MM.1S (cell line): ENCODE results near the gene AP3D1.

Experiments used
- DNase-seq: peaks from one replicate; pipeline ENCODE4 v3.0.0-alpha.2; 2015
- H2AFZ ChIP-seq: fragments of 300-600 bp; sonication (generic); 2 replicates; pipeline ENCODE4 v1.6.0; 2016; ENCODE audit warnings: antibody characterized with exemption, low read length
- H3F3A ChIP-seq: fragments of 300-600 bp; sonication (generic); 2 replicates; pipeline ENCODE4 v1.6.1; 2016; ENCODE audit warnings: mild to moderate bottlenecking, antibody characterized with exemption, low read length, moderate library complexity, mixed read lengths; ENCODE audit not compliant: insufficient read depth
- H3K27ac ChIP-seq: fragments of 300-600 bp; sonication (generic); 2 replicates; pipeline ENCODE4 v1.5.1; 2016; ENCODE audit warnings: mild to moderate bottlenecking, low read length
- H3K27me3 ChIP-seq: fragments of 300-600 bp; sonication (generic); replicated peaks from 2 replicates; pipeline ENCODE4 v1.6.0; 2016; ENCODE audit warnings: low read length; ENCODE audit not compliant: insufficient read depth
- H3K36me3 ChIP-seq: fragments of 300-600 bp; sonication (generic); replicated peaks from 2 replicates; pipeline ENCODE4 v1.6.1; 2016; ENCODE audit warnings: mild to moderate bottlenecking, low read length, mixed read lengths; ENCODE audit not compliant: insufficient read depth
- H3K4me1 ChIP-seq: fragments of 300-600 bp; sonication (generic); 2 replicates; pipeline ENCODE4 v1.6.1; 2016; ENCODE audit warnings: low read length, mixed read lengths
- H3K4me2 ChIP-seq: fragments of 300-600 bp; sonication (generic); 2 replicates; pipeline ENCODE4 v1.6.0; 2016; ENCODE audit warnings: low read depth, low read length
- H3K4me3 ChIP-seq: fragments of 300-600 bp; sonication (generic); 2 replicates; pipeline ENCODE4 v1.5.1; 2016; ENCODE audit warnings: low read length, mixed read lengths
- H3K79me2 ChIP-seq: fragments of 300-600 bp; sonication (generic); 2 replicates; pipeline ENCODE4 v1.6.1; 2016; ENCODE audit warnings: mixed run types, low read length, mixed read lengths
- H3K9ac ChIP-seq: fragments of 300-600 bp; sonication (generic); 2 replicates; pipeline ENCODE4 v1.6.1; 2016; ENCODE audit warnings: low read length, mixed read lengths
- H3K9me2 ChIP-seq: fragments of 300-600 bp; sonication (generic); replicated peaks from 2 replicates; pipeline ENCODE4 v1.6.1; 2016; ENCODE audit warnings: mild to moderate bottlenecking, low read length, mixed read lengths; ENCODE audit not compliant: insufficient read depth
- H3K9me3 ChIP-seq: fragments of 300-600 bp; sonication (generic); replicated peaks from 2 replicates; pipeline ENCODE4 v1.6.1; 2016; ENCODE audit warnings: mild to moderate bottlenecking, low read length, mixed read lengths; ENCODE audit not compliant: insufficient read depth
- H4K20me1 ChIP-seq: fragments of 300-600 bp; sonication (generic); 2 replicates; pipeline ENCODE4 v1.6.1; 2016; ENCODE audit warnings: mild to moderate bottlenecking, low read length, moderate library complexity, mixed read lengths; ENCODE audit not compliant: insufficient read depth
- CTCF ChIP-seq: fragments of 300-600 bp; sonication (generic); IDR thresholded peaks from 2 replicates; pipeline ENCODE4 v1.5.1; 2016; ENCODE audit warnings: antibody characterized with exemption, low read length, mixed read lengths
- EZH2 ChIP-seq: fragments of 300-600 bp; sonication (generic); optimal IDR thresholded peaks from 2 replicates; pipeline ENCODE3; 2017; ENCODE audit warnings: low read depth, mild to moderate bottlenecking, antibody characterized with exemption, low read length, mixed read lengths
- EZH2phosphoT487 ChIP-seq: fragments of 300-600 bp; sonication (generic); IDR thresholded peaks from 2 replicates; pipeline ENCODE4 v1.6.1; 2018; ENCODE audit warnings: antibody characterized with exemption, low read length

The AP3D1 gene

GRCh38 chr19:2185734-2186070 lies 34.3 kb upstream of the AP3D1 start:
- H3K27me3 ChIP-seq, result no peaks in the 10 kb centered on the region
- no peaks in the 10 kb centered on the region for H3K9me2 ChIP-seq
- H3K36me3 ChIP-seq, result peaks cover 23% of the 10 kb centered on the region; the same call in 1 of the 2 replicates
- no peaks in the 10 kb centered on the region for H3K9me3 ChIP-seq
- H3K9ac ChIP-seq, result no peak overlapping the region
- no peak overlapping the region for H3K27ac ChIP-seq
- peaks cover 4% of the 10 kb centered on the region; the same call in 1 of the 2 replicates for H3K4me1 ChIP-seq
- no peak for TF ChIP-seq EZH2phosphoT487
- TF ChIP-seq EZH2, result no peak
- no peak for TF ChIP-seq CTCF
- peaks cover 99% of the 10 kb centered on the region for H3K79me2 ChIP-seq
- H3K4me3 ChIP-seq, result no peak overlapping the region
- peaks cover 36% of the 10 kb centered on the region for H4K20me1 ChIP-seq
- no peaks in the 10 kb centered on the region; the same call in none of the 2 replicates for H3F3A ChIP-seq
- no peak overlapping the region for H3K4me2 ChIP-seq
- no peak for DNase-seq
- H2AFZ ChIP-seq, result no peak overlapping the region

GRCh38 chr19:2184422-2184975 lies 33.1 kb upstream of the AP3D1 start:
- Histone ChIP-seq H3K79me2 (peaks cover 99% of the 10 kb centered on the region), H3K4me1 (peaks cover 4% of the 10 kb centered on the region; the same call in 1 of the 2 replicates), H3K9me3 (no peaks in the 10 kb centered on the region), H3K36me3 (peaks cover 15% of the 10 kb centered on the region; the same call in 1 of the 2 replicates), H4K20me1 (peaks cover 41% of the 10 kb centered on the region), H3K4me3 (no peak overlapping the region), H3K9me2 (no peaks in the 10 kb centered on the region), H2AFZ (no peak overlapping the region), H3F3A (no peaks in the 10 kb centered on the region; the same call in 1 of the 2 replicates), H3K9ac (no peak overlapping the region), H3K4me2 (no peak overlapping the region), H3K27ac (no peak overlapping the region), H3K27me3 (no peaks in the 10 kb centered on the region)
- TF ChIP-seq EZH2phosphoT487 (no peak), CTCF (no peak), EZH2 (no peak)
- DNase-seq, result no peak

- Histone ChIP-seq H3K9ac (no peak overlapping the region), H3K9me3 (no peaks in the 10 kb centered on the region), H3K36me3 (peaks cover 8% of the 10 kb centered on the region; the same call in 1 of the 2 replicates), H3K79me2 (peaks cover 100% of the 10 kb centered on the region), H3F3A (no peaks in the 10 kb centered on the region; the same call in 1 of the 2 replicates), H2AFZ (no peak overlapping the region), H3K27me3 (no peaks in the 10 kb centered on the region), H3K9me2 (no peaks in the 10 kb centered on the region), H3K4me1 (peaks cover 4% of the 10 kb centered on the region; the same call in 1 of the 2 replicates), H3K27ac (no peak overlapping the region), H3K4me3 (no peak overlapping the region), H3K4me2 (no peak overlapping the region), H4K20me1 (peaks cover 51% of the 10 kb centered on the region)
- TF ChIP-seq EZH2, result no peak
- no peak for TF ChIP-seq EZH2phosphoT487
- TF ChIP-seq CTCF, result no peak
- no peak for DNase-seq
Measured at GRCh38 chr19:2181633-2181997, 30.2 kb upstream of the AP3D1 start.
